Activated CD4-positive, alpha-beta T cell treated with anti-CD3 and anti-CD28 coated beads for 4 hours (primary cell): ENCODE results near the gene C6orf47.

Experiments used
- DNase-seq, 2 donors: peaks; one replicate each; pipeline ENCODE4 v3.0.0-alpha.2; 2020

C6orf47 gene

DNA sequence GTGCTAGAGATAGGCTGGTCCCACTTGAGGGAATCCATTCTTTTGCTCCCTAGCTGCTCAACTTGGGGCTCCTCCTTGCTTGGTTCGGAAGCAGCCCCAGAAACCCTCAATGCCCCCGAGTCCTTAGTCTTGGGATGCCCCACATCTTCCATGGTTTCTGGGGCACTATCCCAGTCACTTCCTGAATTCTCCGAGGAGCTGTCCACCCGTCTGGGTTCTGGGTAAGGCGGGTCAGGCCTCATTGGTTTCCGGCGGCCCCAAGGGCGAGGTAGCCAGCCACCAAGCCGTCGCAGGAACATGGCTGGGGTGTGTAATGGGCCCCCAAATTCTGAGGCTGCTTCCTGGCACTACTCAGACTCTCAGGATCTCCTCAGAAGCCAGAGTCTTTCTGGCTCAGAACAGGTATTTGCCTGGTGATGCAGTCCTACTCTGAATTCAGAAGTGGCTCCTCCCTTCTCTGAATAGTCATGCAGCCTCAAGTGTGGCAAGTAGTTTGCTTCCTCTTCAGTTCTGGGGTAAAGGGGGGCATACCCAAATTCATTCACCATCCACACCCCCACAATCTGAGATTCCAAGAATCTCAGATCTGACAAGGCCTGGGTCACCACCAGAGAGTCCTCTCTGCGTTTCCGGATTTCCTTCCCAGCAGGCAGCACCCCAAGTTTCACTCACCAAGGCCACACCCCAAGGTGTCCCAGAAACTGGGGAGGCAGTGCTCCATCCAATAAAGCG lies 763 bp downstream of the C6orf47 start:
- peak in 1 of 2 donors; percentile 41 for DNase-seq

DNA sequence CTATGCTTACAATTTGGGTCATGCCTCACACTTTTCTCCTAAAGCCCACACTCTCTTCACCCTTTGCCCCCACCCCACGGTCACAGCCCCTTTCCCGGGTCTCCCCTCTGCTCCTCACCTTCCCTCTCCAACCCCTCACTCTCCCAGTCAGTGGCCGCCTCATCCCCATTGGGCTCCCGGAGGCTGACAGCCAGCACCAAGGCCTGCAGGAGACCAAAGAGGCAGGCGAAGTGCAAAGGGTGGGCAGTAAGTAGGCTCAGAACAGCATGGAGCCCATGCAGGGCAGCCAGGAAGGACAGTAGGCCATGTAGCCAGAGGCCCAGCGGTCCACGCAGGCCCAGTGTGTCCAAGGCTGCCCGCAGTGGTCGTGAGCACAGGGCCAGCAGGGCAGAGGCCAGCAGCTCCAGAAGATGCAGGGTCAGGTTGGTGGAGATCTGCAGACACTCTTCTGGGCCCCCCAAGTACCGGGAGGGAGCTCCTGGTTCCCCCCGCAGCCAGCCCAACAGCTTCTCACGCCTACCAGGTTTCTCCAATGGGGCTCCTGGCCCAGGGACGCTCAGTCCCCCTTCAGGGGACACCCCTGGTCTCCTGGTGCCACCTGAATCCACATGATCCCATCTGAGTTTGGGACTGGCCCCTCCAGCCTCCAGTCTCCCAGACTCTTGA lies 1.5 kb downstream of the C6orf47 start:
- DNase-seq: no peak

DNA sequence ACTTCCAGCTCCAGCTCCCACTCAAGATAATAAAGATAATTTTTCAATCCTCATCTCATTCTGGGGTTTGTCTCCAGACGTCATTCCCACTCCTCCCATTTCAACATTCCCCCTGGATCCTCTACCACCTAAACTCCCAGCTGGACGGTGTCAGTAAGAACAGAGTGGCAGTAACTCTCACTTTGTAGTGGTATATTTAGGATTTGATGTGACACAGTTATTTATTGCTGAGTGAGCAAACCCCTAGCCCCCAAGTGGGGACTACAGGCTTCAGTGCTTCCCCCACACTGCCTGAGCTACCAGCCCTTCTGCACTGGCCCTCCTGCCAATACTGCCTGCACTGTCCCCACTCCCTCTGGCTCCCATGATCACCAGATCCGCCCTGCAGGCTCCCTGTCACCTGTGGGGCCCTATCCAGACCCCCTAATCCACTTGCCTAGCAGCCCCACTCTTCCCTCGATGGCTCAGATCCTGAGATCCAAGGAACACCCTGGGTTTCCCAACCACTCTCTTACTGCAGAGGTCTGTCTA lies 2.4 kb downstream of the C6orf47 start:
- DNase-seq: no peak

DNA sequence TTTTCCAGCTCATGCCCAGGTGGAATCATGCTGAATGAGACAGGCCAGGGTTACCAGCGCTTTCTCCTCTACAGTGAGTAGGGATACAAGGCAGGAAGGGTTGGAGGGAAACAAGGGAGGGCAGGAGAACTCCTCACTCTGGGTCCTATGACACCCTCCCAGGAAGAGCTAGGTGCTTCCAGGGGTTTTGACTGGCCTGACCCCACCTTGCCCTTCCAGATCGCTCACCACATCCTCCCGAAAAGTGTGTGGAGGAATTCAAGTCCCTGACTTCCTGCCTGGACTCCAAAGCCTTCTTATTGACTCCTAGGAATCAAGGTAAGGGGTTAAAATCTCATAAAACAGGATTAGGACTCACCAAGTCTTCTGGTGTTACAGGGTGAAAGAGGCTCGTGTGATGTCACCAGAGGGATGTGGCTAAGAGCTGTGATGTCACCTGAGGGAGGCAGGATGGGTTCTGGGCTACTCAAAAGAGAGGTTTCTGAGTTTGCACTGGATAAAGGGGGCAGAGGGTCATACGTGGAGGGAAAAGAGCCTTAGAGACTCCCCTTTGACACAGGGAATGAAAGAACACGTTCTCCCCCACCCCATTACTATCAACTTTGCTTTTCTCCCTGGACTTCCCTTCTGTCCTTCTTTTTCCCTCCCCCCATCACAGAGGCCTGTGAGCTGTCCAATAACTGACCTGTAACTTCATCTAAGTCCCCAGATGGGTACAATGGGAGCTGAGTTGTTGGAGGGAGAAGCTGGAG lies 3.0 kb downstream of the C6orf47 start:
- DNase-seq: peak in 1 of 2 donors; percentile 25

DNA sequence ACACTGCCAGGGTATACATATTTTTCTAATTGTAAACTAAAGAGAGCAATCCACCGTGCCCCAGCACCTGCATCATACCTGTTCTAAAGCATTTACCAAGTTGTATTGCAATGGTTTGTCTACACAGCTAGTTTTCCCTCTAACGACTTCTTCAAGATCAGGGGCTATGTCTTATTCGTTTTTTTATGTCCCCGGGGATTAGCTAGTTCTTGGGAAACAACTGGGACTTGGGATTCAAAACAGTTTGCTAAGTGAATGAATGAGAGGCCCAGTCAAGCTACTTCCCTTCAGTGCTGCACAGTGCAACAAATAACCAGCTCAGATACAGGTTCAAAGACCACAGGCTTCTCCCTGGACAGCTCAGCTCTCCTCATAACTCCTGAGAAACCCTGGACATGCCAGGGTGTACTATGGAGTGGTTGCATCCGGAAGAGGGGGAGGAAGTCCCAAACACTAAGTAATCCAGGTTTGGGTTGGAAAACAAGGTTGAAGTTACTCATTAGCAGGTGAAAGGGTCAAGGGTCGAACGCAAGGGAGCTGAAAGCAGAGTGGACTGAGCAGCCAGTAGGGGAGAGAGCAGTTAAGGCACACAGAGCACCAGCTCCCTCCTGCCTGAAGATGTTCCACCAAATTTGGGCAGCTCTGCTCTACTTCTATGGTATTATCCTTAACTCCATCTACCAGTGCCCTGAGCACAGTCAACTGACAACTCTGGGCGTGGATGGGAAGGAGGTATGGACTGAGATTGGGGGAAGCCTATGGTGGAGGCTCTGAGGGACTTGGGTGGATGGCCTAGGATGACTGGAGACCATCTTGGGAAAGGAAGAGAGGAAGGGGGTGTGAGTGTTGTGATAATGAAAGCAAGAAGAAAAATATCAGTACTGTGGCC lies 5.0 kb downstream of the C6orf47 start, which contains the start of gene APOM:
TSS of gene APOM (plus strand) at position 546 of the 889 bp plus-strand sequence. CDS start at position 619, 73 bp downstream.
- DNase-seq: no peak

DNA sequence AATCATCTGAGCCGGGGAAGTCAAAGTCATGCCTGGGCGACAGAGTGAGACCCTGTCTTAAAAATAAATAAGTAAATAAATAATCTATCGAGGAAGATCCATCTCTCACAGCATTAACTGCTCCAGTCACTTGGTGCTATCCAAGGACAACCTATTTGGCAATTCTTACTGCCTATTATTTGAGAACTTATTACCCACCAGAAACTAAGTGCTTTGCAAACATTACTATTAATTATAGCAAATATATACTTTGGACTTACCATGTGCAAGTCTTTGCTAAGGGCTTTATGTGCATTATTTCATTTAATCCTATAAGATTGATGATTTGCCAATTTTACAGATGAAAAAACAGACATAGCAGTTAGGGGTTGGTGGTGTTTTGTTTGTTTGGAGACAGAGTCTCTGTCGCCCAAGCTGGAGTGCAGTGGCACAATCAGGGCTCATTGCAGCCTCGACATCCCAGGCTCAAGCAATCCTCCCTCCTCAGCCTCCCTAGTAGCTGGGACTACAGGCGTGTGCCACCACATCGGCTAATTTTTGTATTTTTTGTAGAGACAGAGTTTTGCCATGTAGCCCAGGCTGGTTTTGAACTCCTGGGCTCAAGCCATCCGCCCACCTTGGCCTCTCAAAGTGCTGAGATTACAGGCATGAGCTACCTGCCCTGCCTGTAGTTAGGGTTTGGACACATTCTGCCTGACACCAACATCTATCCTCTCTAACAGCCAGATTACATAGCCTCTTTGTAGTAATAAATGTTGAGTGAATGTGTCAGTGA lies 5.8 kb downstream of the C6orf47 start:
- DNase-seq: no peak

DNA sequence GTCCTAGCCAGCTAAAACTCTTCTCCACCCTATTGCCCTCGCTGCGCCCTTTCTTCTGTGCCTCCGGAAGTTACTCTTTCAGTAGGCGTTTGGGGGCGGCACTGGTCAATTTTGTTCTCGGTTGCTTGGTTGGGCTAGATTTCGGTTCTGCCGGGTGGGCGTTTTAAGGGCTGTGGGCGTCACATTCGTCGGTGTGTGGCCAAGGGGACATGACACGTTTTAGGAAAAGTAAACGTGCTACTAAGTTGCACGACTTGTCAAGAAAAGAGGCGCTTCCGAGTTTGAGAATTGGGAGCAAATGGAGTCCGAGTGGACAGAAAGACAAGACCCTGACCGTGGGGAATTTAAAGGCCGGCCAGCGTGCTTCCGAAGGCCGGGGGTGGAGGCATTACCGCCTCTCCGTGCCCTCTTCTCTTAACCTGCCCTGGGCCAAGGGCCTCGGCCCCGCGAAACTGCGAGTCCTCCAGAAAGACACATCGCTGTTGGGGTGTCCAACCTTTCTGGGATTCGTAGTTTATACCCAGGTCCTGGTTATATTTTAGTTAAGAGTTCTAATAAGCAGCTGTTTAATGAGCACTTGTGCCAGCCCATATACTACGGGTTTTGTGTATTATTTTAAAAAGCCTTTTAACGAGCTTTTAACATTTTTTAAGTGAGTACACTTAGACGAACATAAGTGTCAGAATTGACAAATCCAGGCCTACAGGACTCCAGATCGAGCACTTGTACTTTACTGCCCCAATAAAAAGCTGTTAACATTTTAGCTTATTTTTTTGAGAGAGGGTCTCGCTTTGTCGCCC lies 7.5 kb downstream of the C6orf47 start:
- DNase-seq: peak in 1 of 2 donors; percentile 90

DNA sequence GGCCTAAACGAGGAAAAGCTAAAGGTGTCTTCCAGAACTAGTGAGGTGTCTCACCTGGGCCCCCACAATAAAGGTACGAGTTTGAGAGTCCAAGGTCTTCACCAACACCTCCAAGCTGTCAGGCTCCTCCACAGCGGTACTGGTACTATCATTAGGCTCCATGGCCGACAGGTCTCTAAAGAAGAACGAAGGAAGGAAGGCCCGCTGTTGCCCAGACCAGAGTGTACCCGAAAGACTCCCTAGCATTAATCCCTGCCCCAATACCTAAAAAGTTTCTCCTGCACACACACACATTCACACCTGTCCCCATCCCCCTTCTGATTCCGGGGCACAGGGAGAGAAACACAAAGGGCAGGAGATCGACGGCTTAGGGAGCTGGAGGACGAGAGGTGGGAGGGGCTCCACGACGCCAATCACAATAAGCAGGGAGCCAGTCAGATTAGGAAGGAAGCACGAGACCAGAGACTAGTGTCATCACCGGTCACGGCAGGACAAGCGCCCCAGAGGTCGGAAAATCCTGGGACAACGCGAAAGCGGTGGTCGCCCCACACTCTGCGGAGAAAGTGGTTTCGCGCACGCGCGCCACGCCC lies 8.9 kb downstream of the C6orf47 start:
- DNase-seq: no peak

DNA sequence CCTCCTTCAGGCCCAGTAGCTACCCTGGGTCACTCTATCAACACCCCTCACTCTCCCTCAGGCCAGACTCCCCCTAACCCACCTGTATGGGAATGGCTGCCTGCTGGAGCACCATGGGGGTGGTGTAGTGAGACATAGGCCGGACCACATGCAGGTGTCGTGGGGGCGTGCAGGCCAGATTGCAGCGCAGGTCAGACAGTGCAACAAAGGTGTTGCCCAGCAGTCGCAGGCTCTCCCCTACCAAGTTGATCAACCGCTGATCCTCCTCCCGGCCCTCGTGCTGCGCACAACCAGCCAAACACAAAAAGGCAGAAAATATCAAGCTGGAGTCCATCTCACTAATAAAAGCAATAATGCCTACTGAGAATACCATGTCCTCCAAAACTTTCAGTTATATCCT lies 15.3 kb downstream of the C6orf47 start:
- DNase-seq: no peak

DNA sequence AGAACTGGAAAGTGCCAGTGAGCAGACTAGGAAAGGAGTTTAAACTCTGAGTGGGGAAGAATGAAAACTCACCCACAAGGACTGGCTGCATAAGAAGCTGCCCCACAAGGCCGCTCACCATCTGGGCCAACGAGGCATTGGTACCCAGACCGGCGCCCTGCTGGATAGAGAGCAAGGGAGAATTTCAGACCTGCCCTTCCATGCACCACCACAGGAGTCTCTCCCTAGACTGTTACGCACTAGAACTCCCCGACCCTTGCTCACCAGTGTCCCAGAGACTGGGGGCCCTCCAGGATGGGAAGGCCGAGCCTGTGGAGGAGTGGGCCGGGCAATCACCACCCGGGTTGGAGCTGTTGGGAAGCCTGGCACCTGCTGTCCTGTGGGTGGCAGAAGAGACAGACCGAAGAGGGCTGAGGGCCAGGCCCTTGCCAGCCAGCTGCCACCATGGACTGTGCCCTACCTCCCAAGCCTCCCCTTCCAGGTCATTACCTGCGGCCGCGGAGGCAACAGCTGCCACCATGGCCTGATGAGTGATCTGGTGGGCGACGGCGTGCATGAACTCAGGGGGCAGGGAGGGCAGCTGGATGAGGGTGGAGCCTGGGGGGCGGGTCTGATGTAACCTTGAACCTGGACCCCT lies 16.6 kb downstream of the C6orf47 start:
- no peak for DNase-seq

DNA sequence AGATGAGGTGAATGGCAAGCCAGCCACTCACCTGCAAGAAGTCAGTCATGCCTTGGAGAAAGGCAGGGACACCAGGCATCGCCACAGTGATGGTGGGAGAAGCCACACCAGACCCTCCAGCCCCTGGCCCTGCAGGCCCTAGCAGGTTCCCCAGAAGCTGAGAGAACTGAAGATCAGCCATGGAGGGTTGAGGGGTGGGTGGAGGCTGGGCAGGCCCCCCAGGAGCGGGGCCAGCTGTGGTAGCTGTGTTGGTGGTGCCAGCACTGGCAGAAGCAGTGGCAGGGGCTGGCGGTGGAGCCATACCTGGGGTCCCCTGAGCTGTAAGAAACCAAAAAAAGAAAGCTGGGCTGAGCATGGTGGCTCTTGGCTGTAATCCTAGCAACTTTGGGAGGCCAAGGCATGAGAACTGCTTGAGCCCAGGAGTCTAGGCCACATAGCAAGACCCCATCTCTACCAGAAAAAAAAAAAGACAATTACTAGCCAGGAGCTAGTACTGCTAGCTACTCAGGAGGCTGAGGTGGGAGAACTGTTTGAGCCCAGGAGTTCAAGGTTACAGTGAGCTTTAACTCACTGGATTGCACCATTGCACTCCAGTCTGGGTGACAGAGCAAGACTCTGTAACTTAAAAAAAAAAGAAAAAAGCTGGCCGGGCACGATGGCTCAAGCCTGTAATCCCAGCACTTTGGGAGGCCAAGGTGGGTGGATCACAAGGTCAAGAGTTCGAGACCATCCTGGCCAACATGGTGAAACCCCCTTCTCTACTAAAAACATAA lies 17.6 kb downstream of the C6orf47 start:
- no peak for DNase-seq

DNA sequence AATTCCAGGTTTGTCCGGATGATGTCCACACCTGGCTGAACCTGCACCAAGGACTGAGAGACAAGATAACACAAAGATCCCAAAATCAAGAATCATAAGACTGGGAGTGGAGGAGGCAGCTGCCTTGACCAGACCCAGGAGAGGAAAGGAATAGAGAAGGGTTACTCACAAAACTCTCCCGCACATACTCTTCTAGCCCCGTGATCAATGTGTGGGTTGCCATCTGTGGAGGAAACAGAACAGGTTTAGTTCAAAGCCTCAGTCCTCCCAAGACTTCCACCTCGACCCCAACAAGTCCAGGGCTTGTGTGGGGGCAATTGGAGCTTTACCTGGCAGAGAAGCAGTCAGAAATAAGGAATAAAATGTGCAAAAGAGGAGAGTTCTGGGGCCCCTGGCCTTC lies 19.2 kb downstream of the C6orf47 start:
- no peak for DNase-seq

DNA sequence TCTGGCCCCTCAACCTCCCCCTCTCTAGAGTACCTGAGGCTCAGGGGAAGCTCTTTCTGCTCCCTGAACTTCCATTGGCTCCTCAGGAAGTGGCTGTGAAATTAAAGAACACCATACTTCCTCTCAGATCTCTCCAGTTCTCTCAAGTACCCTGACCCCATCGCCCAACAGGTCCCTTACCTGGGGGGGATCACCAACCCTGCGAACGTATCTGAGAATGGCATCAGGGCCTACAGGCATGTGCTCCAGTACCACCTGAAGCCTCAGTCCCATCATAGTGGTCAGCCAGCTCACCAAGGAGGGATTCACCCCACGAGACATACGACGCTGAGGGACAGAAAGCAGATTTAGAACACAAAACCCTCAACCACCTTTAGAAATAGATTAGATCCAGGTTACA lies 20.0 kb downstream of the C6orf47 start:
- DNase-seq: no peak

DNA sequence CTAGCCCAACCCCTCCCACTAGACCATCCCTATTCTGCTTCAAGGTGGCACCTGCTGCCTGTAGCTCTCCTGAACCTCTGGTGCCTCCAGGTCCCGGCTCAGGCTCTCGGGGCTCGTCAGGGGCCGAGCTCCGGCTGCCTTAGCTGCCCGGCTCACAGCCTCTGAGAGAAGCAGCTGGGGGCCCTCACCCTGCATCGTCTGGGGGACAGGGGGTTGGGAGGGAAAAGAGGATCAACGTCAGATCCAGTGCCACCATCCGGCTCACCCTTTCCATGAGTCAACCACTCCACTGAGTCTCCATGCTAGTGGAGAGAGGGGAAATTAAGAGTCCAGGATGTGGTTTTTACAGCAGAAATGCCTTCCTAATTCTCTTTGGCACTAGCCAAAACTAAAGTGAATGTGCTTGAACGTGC lies 21.1 kb downstream of the C6orf47 start:
- peak in 1 of 2 donors; percentile 26 for DNase-seq

DNA sequence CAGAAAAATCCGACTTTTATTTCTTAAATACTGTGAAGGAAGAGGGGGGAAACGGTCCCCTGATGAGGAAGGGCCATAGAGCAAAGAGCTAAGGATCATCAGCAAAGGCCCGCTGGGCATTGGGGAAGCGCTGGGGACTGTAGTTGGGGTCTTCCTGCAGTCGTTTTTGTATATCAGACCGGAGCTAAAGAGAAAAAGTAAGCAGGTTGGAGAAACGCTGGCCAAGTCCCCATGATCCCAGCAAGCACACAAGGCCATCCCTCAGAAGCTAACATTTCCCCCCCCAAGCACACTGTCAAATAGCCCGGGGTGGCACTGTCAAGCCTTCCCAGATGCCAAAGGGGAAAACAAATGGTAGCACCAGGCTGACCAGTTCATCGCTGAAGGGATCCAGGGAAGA lies 21.5 kb downstream of the C6orf47 start:
- DNase-seq: no peak

DNA sequence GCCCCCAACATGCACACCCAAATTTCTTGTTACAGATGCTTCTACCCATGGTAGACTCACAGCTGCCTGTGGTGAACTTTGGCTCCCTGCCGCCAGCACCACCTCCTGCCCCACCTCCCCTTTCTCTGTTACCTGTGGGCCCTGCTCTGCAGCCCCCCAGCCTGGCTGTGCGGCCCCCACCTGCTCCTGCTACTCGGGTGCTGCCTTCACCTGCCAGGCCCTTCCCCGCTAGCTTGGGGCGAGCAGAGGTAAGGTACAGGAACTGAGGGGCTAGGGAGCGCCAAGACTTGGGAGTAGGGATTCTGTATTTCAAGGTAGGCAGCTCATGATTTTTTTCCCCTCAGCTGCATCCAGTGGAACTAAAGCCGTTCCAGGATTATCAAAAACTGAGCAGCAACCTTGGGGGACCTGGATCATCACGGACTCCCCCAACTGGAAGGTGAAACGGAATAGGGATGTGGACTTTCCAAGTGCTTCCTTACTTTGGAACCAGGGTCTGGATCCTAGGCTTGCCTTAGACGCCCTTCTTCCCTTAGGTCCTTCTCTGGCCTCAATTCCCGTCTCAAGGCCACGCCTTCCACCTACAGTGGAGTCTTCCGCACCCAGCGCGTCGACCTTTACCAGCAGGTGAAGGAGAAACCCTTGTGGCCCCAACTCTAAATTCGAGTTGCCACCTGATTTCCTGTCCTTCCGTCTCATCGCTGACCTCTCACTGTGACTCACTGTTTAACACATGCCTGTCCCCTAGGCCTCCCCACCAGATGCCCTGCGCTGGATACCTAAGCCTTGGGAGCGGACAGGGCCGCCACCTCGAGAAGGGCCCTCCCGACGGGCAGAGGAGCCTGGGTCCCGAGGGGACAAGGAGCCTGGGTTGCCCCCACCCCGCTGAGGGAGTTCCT lies 23.6 kb downstream of the C6orf47 start:
- no peak for DNase-seq

DNA sequence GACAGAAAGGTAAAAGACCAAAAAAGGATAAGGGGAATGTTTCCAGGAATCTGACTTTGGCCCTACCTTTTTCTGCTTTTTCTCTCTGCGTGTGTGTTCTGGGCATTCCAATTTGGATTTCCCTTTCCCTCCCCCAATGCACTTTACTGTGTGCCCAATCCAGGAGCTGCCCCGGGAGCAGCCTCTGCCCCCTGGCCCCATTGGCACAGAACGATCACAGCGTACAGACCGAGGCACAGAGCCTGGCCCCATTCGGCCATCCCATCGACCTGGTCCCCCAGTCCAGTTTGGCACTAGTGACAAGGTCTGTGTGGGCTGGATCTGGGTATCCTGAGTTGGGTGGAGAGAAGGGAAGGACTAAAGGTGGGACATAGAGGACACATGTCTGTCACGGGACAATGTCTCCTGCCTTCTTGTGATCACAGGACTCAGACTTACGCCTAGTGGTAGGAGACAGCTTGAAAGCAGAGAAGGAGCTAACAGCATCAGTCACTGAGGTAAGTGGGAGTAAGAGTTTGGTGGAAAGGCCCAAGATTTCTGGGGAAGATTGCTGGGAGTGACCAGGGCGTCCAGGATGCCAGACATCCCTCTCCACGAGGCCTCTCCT lies 25.5 kb downstream of the C6orf47 start:
- no peak for DNase-seq
